GM10266 (cell line): ENCODE measurements around the gene GPX3.

Experiments
- DNase-seq: peaks from one replicate; pipeline ENCODE4 v3.0.0; 2012; ENCODE audit errors: extremely low spot score
- CTCF ChIP-seq: IDR thresholded peaks from 2 replicates; pipeline ENCODE4 v1.5.1; 2012; ENCODE audit warnings: mild to moderate bottlenecking, low read depth; ENCODE audit not compliant: control insufficient read depth, insufficient read depth; ENCODE audit errors: missing control alignments

The GPX3 gene

GRCh38 chr5:151070449-151070848 lies 50.1 kb downstream of the GPX3 start:
- DNase-seq, result no peak
- TF ChIP-seq CTCF, result no peak

- no peak for TF ChIP-seq CTCF
- DNase-seq, result no peak
These were observed 50.6 kb downstream of the GPX3 start for GRCh38 chr5:151071021-151071420.

- no peak for TF ChIP-seq CTCF
- no peak for DNase-seq
These were observed 51.6 kb downstream of the GPX3 start for GRCh38 chr5:151071848-151072629.

- no peak for TF ChIP-seq CTCF
- no peak for DNase-seq
These were observed 52.2 kb downstream of the GPX3 start for GRCh38 chr5:151072630-151073025.

GRCh38 chr5:151073280-151073679 lies 52.9 kb downstream of the GPX3 start:
- no peak for DNase-seq
- TF ChIP-seq CTCF, result no peak

GRCh38 chr5:151074557-151074956 lies 54.2 kb downstream of the GPX3 start:
- no peak for DNase-seq
- no peak for TF ChIP-seq CTCF

- TF ChIP-seq CTCF, result no peak
- DNase-seq, result no peak
These were observed 55.4 kb downstream of the GPX3 start for GRCh38 chr5:151075698-151076331.
